ENCODE results near the gene LRP2.

- TF ChIP-seq CTCF (IDR thresholded peaks at IDR 0.05), result no peak
- no peak for TF ChIP-seq POLR2A (IDR thresholded peaks at IDR 0.05)
- no peak for TF ChIP-seq POLR2AphosphoS5 (IDR thresholded peaks at IDR 0.05)
- TF ChIP-seq EP300 (IDR thresholded peaks at IDR 0.05), result no peak
Measured at GRCh38 chr2:169136885-169137534, 225.3 kb downstream of the LRP2 start.

All from stomach (tissue), 4 donors.